GM19023 (cell line): ENCODE data around the gene MAP3K7CL.
"Not testable (repeated sequence)": the region's sequence is repeated elsewhere in the genome, so short reads cannot be mapped to it uniquely, and the experiment has no call there.

Experiments used
- ATAC-seq: cut with Tn5 transposase; IDR thresholded peaks from one replicate; pipeline ENCODE4 v1.9.1; 2021; ENCODE audit warnings: mild to moderate bottlenecking, moderate library complexity; ENCODE audit not compliant: unreplicated experiment

MAP3K7CL gene

DNA sequence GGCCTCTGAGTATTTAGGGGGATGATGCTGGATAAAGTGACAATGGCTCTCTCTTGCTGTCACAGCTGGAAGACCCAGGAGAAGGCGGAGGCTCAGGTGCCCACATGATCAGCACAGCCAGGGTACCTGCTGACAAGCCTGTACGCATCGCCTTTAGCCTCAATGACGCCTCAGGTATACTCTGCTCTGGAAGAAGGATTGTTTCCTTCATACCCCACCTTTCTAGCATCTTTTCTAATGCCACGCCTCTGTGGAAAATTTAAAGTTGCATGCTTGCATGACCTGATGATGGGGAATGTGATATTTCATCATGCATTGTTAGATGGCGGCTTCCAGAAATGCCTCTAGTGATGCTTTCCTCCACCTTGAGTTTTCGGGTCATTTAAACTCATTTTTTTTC lies 2.8 kb downstream of the MAP3K7CL start:
- no peak for ATAC-seq

- ATAC-seq: no peak
These were observed 3.4 kb downstream of the MAP3K7CL start for GRCh38 chr21:29133796-29134195.

DNA sequence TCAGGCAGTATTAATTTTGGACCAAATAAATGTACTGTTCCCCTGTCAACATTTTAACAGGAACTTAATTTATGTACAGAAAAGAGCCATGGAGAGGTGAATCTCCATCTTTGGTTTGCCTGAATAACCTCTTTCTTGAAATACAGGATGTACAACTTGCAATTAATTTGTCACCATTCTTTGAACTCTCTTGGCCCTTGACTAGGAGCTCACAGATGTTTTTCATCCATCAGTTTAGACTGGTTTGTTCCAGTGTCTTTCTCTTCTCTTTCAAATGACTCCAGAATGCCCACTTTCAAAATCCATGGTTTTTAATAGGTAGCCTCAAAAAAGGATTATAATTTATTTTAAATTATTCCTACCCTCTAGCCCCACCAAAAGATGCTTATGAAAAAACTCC lies 5.0 kb downstream of the MAP3K7CL start:
- ATAC-seq: no peak

- ATAC-seq: no peak
These were observed 5.6 kb downstream of the MAP3K7CL start for GRCh38 chr21:29136033-29136432.

DNA sequence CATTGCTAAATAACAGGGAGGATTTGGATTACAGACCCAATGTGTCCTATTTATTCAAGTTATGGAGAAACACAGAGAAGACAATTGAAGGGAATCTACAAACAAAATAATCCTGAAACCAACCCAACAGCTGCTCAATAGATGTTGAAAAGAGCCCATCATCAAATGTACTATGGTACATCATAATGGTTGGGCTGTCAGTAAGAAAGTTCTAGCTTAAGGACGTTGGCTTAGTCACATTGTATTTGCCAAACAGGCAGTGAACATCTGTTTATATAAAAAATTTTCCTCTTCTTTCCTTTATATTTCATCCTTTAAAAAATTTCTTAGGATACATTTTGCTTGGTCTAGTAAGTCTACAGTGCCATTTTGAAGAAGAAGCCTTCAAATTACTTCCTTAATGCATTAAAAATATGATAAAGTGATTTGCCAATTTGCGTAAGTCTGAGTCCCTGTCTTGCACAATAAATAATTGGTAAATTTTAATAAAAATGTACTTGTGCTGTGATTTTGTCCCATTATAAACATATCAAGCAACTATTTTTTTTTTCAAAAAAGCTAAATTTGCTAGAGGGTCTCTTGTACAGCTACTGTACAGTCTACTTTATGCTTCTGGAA lies 14.4 kb downstream of the MAP3K7CL start:
- no peak for ATAC-seq

DNA sequence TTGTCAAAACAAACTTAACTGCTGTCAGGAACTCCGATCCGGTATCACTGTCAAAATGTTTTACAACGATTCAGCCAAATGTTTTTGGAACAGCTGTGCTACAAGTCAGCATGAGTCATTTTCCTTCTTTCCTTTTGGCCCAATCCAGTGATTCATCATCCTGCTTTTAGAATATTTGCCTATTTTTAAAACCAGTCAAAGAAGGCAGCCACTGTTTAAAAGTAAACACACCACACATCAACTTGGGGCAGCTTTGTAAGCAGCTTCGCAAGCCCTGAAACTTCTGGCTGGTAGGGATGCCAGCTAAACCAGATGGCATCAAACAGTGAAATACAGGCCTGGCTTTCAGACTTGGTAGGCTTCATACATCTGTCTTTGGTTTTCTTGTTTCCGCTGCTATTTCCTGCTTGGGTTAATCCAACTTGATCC lies 14.9 kb downstream of the MAP3K7CL start:
- no peak for ATAC-seq

- no peak for ATAC-seq
These were observed 15.5 kb downstream of the MAP3K7CL start for GRCh38 chr21:29145852-29146453.

DNA sequence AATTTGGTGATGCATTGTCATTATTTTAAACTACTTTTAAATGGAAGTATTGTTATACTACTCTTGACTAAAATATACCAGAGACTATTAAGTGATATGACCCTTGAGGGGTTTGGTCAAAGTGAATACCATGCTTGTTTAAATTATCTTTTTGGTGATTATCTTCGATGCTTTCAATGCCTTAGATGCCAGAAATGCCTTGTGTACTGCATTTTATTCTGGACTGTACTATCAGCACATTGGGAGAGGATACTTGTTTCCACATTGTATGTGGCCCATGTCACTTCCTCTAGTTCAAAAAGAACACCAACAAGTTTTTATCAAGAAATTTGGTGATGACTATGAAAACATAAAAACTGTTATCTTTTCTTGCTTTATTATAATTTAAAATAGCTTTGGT lies 16.3 kb downstream of the MAP3K7CL start:
- no peak for ATAC-seq

DNA sequence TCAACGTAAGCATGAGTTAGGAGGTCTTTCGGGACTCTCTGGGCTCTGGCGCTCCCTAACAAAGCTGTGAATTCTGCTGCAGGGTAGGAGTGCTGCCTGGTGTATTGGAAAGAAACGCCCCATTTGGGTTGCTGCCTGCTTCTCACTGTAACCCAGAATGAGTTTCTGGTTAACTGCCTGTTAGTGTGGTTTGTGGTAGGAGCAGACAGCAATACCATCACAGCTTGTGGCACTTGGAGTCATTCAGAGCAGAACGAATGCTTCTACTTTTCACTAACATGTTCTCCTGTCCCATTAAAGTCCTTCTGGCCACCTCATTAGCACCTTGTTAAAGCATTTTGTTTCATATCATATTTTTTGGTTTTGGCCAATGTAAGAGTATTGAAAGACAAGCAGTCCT lies 18.1 kb downstream of the MAP3K7CL start:
- no peak for ATAC-seq

GRCh38 chr21:29149808-29150425 lies 19.5 kb downstream of the MAP3K7CL start:
- ATAC-seq: no peak

GRCh38 chr21:29151931-29152330 lies 21.5 kb downstream of the MAP3K7CL start:
- ATAC-seq: no peak

GRCh38 chr21:29152916-29153315 lies 22.5 kb downstream of the MAP3K7CL start:
- ATAC-seq: no peak

GRCh38 chr21:29154270-29154669 lies 23.8 kb downstream of the MAP3K7CL start:
- no peak for ATAC-seq

- ATAC-seq: no peak
These were observed 24.9 kb downstream of the MAP3K7CL start for GRCh38 chr21:29155118-29155932.

DNA sequence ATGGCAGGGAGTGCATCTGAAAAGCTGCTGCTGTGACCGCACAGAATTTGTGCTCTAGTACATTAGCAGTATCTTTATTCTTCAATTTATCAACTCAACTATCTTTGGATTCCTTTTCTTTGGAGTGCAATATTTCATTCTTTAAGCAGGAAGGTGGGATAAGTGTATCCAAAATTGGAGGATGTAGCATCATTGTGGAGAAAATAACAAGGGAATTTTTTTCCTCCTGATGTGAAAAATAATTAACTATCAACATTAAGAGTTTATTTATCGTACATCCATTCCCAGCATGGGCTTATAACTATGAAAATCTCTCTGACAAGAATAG lies 25.5 kb downstream of the MAP3K7CL start:
- no peak for ATAC-seq

- no peak for ATAC-seq
These were observed 26.6 kb downstream of the MAP3K7CL start for GRCh38 chr21:29157080-29157479.

GRCh38 chr21:29159842-29160241 lies 29.4 kb downstream of the MAP3K7CL start:
- ATAC-seq: no peak

DNA sequence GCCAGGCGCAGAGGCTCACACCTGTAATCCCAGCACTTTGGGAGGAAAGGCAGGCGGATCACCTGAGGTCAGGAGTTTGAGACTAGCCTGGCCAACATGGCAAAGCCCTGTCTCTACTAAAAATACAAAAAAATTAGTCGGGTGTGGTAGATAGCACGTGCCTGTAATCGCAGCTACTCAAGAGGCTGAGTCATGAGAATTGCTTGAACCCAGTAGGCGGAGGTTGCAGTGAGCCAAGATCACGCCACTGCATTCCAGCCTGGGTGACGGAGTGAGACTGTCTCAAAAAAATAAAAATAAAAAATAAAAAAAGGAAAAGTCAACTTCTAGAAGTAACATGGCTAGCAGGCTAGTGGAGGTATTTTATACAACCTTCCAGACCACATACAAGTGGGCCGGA lies 32.4 kb downstream of the MAP3K7CL start:
- not testable (repeated sequence) for ATAC-seq

DNA sequence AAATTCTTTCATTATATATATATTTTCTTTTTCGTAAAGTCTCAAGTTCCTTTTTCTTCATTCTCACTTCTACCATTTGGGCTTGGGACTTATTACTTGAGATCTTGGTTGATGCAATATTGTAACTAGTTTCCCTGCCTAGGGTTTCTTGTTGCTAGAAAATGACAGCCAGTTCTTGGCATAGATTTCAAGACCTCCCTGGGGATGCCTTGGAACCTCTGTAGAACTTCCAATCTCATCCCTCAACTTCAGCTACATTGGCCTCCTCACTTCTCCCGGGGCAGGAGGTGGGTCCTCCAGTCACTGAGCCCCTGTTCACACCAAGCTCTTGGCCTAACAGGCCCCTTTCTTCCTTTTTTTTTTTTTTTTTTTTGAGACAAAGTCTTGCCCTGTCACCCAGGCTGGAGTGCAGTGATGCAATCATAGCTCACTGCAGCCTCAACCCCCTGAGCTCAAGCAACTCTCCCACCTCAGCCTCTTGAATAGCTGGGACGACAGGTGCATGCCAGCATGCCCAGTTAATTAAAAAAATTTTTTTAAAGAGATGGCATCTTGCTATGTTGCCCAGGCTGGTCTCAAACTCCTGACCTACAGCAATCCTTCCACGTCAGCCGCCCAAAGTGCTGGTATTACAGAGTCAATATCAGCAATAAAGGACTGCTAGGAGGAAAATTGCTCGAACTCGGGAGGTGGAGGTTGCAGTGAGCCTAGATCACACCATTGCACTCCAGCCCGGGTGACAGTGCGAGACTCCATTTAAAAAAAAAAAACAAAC lies 33.1 kb downstream of the MAP3K7CL start:
- no peak for ATAC-seq

DNA sequence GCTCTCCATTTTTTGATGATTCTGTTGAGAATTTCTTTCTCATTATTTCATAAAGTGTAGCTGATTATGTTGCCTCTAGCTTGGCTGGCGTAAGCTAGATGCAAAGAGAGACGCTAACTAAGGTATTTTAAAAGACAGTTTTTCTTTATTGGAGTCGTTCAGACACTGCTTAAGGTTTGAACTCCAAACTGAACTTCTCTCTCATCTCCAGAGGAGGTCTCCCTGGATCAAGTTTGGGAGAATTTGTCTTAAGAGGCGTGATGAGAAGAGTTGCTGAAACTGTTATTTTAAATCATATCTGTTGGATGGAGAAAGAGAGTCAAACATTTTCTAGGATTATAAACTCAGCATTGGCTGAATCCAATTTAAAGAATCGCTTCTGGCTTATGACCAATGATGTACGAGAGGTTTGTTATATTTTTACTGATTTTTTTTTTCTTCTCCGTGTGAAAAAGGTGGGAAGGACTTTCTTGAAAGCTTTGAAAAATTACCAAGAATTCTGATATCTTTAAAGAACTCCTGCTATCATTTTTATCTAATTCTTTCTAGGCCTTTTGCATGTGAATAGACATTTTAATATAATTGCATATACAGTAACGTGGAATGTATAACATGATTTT lies 34.0 kb downstream of the MAP3K7CL start:
- no peak for ATAC-seq

DNA sequence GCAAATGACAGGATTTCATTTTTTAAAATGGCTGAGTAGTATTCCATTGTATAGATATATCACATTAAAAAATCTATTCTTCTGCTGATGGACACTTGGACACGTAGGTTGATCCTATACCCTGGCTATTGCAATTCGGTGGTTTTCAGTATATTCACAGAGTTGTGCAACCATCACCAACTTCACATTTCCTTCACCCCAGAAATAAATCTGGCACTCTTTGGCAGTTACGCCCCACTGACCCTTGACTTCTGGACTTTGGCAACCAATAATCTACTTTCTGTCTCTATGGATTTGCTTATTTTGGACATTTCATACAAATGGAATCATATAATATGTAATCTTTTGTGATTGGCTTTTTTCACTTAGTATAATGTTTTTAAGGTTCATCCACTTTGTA lies 35.9 kb downstream of the MAP3K7CL start:
- ATAC-seq: no peak
